ENCODE results near the gene ST3GAL4.

The ST3GAL4 gene

GRCh38 chr11:126426820-126427749 is 71.6 kb downstream of the ST3GAL4 start:
- no peak for DNase-seq (ENCODE audit: low spot score)

- no peak for DNase-seq (ENCODE audit: low spot score)
These were observed 75.3 kb downstream of the ST3GAL4 start for GRCh38 chr11:126430581-126431335.

GRCh38 chr11:126431401-126432064 is 76.0 kb downstream of the ST3GAL4 start:
- DNase-seq (ENCODE audit: low spot score), result no peak

- no peak for DNase-seq (ENCODE audit: low spot score)
These were observed 76.6 kb downstream of the ST3GAL4 start for GRCh38 chr11:126432065-126432461.

DNA sequence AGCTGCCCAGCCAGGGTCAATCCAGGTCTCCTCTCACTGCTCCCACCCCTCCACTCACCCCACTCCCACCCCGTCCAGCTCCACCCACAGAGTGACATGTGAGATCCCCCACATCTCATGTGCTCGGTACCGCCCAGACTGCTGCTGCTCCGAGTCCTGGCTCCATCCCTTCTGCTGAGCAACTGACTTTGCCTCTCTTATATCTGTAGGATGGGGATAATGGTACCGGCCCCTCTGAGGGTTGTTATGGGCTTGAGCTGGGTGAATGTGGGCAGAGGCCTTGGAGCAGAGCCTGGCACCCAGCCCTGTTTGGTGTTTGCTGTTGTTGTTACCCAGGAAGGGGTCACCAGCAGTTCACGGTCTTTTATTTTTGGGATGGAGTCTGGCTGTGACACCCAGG is 77.0 kb downstream of the ST3GAL4 start:
- no peak for DNase-seq (ENCODE audit: low spot score)

- no peak for DNase-seq (ENCODE audit: low spot score)
These were observed 77.9 kb downstream of the ST3GAL4 start for GRCh38 chr11:126433244-126433846.

DNA sequence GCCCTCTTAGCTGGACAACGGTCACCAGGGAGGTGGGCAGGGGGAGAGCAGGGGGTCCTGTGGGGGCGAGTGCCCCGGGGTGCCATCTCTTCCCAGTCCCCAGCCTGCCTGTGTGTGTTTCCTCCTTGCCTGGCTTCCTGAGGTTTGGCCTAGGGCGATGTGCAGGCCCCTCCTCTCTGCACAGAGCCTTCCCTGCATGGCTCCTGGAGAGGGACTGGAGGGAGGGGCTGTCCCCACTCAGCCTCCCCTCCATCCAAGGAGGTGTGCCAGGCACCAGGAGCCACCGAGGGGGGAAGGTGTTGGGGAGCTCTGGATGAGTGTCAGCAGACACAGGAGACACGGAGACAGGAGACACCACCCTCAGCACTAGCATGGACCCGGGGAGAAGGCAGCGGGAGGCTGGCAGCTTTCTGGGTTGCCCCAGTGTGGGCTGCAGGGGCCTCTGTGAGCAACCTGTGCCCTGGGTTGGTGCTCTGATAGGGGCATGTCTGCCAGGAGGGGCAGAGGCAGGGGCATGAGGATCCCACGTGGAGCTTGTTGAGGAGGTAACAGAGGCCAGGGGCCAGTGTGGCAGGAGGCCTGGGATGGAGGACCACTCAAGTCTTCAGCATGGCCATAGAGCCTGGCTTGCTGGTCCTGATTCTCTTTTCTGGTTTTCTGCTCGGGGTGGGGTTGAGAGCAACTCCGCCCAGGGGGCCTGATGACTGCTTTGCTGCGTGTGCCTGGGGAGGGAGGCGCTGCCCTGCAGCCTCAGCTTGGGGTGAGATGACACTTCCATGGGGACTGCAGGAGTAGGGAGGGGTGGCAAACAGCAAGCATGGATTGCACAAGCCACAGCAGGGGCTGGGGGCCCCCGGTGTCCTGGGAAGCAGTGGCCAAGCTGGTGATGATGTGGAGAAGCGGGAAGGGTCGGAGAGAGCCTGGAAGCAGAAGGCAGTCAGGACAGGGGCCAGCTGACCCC is 78.8 kb downstream of the ST3GAL4 start:
- no peak for DNase-seq (ENCODE audit: low spot score)

- no peak for DNase-seq (ENCODE audit: low spot score)
These were observed 79.5 kb downstream of the ST3GAL4 start for GRCh38 chr11:126434950-126435335.

GRCh38 chr11:126436209-126436755 is 80.8 kb downstream of the ST3GAL4 start:
- no peak for DNase-seq (ENCODE audit: low spot score)

DNA sequence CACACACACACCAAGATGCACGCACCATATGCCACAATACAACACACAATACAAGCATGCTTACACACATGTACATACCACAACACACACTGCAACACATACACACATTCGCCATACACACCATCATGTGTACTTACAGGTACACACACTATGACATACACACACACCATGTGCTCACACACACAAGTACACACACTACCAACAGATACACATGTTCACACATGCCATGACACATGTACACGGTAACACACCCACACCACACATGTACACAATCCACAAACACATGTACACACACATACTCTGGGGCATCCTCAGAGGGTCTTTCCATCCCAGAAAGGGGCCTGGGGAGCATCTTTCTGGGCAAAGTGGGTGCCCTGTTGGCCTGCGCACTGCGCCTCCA is 82.2 kb downstream of the ST3GAL4 start:
- DNase-seq (ENCODE audit: low spot score), result no peak

DNA sequence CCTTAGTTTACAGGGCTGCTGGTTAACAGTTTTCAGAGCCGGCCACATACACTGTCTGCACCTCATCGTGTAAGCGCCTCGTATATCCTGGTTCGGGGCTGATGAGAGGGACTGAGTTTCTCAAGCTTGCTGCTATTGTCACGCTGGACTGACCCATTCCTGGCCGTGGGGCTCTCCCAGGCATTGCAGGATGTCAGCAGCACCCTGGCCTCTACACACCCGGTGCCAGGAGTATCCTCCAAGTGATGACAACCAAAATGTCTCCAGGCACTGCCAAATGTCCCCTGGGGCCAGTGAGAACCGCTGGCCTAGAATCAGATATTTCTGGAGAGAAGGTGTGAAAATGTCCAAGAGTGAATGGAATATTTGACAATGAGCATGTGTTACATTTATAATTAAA is 82.8 kb downstream of the ST3GAL4 start:
- no peak for DNase-seq (ENCODE audit: low spot score)

- no peak for DNase-seq (ENCODE audit: low spot score)
These were observed 83.2 kb downstream of the ST3GAL4 start for GRCh38 chr11:126438691-126439090.

DNA sequence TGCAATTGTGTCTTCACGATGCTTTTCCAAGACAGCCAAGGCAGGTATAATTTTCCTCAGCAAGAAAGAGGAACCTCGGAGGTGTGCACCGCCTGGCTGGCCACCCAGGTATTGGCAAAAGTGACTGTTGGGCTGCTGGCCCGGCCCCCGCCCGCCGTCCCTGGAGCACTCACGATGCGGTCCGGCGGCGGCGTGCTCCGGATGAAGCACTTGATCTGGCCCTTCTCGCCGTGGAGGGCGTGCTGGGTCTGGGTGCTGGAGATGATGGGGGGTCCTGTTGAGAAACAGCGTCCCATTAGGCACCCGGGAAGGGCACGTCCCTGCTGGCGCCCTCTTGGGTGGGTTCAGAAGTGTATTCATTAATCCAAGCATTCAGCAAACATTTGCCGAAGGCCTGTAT is 84.8 kb downstream of the ST3GAL4 start:
- no peak for DNase-seq (ENCODE audit: low spot score)

DNA sequence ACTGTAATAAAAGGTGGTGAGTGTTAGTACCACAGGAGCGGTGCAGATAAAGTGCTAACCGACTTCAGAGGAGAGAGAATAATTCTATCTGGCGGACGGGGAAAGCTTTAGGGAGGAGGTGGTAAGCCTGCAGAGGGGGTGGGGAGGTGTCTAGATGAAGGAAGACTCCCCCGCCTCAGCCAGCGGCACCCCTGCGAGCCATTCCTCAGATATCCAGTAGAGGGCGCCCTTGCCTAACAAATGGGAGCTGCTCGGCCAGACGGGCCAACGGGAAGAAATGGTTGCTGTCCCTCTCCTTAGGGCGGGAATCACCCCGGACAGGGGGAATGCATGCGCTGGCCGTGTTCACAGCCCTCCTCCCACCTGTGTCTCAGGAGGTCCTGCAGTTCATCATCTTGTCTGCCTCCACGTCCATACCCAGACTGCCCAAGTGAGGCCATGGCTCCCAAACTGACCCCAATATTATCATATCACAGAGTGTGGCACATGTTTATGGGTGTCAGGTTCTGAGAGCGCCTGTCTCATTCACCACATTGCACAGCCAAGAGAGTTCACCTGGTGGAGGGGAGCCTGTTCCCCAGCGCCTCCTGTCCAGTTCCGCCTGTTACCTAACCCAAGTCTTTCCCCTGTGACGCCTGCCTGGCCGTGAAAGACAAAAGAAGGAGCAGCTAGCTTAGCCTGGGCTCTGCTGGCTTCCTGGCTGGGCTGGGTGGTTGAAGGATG is 85.5 kb downstream of the ST3GAL4 start:
- DNase-seq (ENCODE audit: low spot score), result peak; percentile 65

- no peak for DNase-seq (ENCODE audit: low spot score)
These were observed 87.6 kb downstream of the ST3GAL4 start for GRCh38 chr11:126443120-126443519.

GRCh38 chr11:126444072-126444471 is 88.6 kb downstream of the ST3GAL4 start:
- DNase-seq (ENCODE audit: low spot score), result no peak

GRCh38 chr11:126446581-126446980 is 91.1 kb downstream of the ST3GAL4 start:
- no peak for DNase-seq (ENCODE audit: low spot score)

DNA sequence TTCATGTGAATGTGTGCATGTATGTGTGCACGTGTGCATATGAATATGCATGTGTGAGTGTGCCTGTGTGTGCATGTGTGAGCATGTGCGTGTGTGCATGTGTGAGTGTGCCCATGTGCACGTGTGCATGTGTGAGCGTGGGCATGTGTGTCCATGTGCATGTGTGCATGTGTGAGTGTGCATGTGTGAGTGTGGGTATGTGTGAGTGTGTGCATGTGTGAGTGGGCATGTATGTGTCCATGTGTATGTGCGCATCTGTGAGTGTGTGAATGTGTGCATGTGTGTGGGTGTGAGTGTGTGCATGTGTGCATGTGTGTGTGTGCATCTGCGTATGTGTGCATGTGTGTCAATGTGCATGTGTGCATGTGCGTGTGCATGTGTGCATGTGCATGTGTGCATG is 94.7 kb downstream of the ST3GAL4 start:
- no peak for DNase-seq (ENCODE audit: low spot score)

- no peak for DNase-seq (ENCODE audit: low spot score)
These were observed 95.3 kb downstream of the ST3GAL4 start for GRCh38 chr11:126450806-126451205.

- DNase-seq (ENCODE audit: low spot score), result no peak
These were observed 95.8 kb downstream of the ST3GAL4 start for GRCh38 chr11:126451211-126451802.

All from globus pallidus (tissue), 1 donor.